ENCODE results near the gene GOLT1A.

Gene GOLT1A

GRCh38 chr1:204190212-204191211 is 23.3 kb downstream of the GOLT1A start:
- DNase-seq = peak; percentile 71

GRCh38 chr1:204188959-204189639 is 24.7 kb downstream of the GOLT1A start:
- no peak for DNase-seq

GRCh38 chr1:204186597-204186996 is 27.2 kb downstream of the GOLT1A start:
- DNase-seq = no peak

GRCh38 chr1:204181116-204181515 is 32.7 kb downstream of the GOLT1A start:
- no peak for DNase-seq

GRCh38 chr1:204180133-204180532 is 33.7 kb downstream of the GOLT1A start:
- no peak for DNase-seq

GRCh38 chr1:204178487-204179281 is 35.1 kb downstream of the GOLT1A start:
- no peak for DNase-seq

GRCh38 chr1:204177133-204177532 is 36.7 kb downstream of the GOLT1A start:
- no peak for DNase-seq

- DNase-seq = no peak
Observed at GRCh38 chr1:204176049-204176448, 37.7 kb downstream of the GOLT1A start.

GRCh38 chr1:204174958-204175357 is 38.8 kb downstream of the GOLT1A start:
- no peak for DNase-seq

- no peak for DNase-seq
Observed at GRCh38 chr1:204172404-204173029, 41.3 kb downstream of the GOLT1A start.

GRCh38 chr1:204171751-204172178 is 42.0 kb downstream of the GOLT1A start:
- DNase-seq = no peak

GRCh38 chr1:204170494-204171155 is 43.2 kb downstream of the GOLT1A start:
- no peak for DNase-seq

GRCh38 chr1:204169858-204170257 is 43.9 kb downstream of the GOLT1A start:
- no peak for DNase-seq

- DNase-seq = no peak
Observed at GRCh38 chr1:204167730-204168129, 46.1 kb downstream of the GOLT1A start.

- DNase-seq = no peak
Observed at GRCh38 chr1:204166219-204166618, 47.6 kb downstream of the GOLT1A start, which contains the start of gene REN. Gene REN, minus strand, starts transcription at chr1:204166337. Its CDS starts 44 bp downstream, at chr1:204166293.

GRCh38 chr1:204162494-204163074 is 51.2 kb downstream of the GOLT1A start:
- no peak for DNase-seq

- DNase-seq = no peak
Observed at GRCh38 chr1:204161609-204162493, 51.9 kb downstream of the GOLT1A start.

GRCh38 chr1:204157962-204158361 is 55.8 kb downstream of the GOLT1A start:
- no peak for DNase-seq

GRCh38 chr1:204155881-204156280 is 57.9 kb downstream of the GOLT1A start:
- no peak for DNase-seq

- DNase-seq = no peak
Observed at GRCh38 chr1:204154568-204155255, 59.1 kb downstream of the GOLT1A start.

Measured in SIG-M5 (cell line).